ENCODE results near the gene SORCS2.
"Not testable (repeated sequence)": the region's sequence is repeated elsewhere in the genome, so short reads cannot be mapped to it uniquely, and the experiment has no call there.

Gene SORCS2

DNA sequence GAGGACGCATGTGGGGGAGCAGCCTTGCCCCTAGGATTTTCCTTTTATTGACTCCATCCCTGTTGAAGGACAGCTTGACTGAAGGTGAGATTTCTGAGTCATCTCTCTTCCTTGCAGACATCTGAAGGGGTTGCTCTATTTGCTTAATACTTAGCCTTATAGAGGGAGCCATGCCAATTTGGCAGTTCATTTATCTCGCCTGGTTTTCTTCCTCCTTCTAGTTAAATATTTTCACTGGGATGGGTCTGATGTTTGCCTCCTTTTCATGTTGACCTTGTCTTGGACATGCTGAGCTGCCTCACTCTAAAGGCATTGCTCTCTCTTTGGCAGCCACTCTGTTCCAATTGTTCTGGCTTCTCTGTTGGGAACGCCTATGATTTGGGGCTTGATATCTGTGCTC, 393.4 kb downstream of the SORCS2 start:
- no peak for DNase-seq (ENCODE audit: low read depth)

DNA sequence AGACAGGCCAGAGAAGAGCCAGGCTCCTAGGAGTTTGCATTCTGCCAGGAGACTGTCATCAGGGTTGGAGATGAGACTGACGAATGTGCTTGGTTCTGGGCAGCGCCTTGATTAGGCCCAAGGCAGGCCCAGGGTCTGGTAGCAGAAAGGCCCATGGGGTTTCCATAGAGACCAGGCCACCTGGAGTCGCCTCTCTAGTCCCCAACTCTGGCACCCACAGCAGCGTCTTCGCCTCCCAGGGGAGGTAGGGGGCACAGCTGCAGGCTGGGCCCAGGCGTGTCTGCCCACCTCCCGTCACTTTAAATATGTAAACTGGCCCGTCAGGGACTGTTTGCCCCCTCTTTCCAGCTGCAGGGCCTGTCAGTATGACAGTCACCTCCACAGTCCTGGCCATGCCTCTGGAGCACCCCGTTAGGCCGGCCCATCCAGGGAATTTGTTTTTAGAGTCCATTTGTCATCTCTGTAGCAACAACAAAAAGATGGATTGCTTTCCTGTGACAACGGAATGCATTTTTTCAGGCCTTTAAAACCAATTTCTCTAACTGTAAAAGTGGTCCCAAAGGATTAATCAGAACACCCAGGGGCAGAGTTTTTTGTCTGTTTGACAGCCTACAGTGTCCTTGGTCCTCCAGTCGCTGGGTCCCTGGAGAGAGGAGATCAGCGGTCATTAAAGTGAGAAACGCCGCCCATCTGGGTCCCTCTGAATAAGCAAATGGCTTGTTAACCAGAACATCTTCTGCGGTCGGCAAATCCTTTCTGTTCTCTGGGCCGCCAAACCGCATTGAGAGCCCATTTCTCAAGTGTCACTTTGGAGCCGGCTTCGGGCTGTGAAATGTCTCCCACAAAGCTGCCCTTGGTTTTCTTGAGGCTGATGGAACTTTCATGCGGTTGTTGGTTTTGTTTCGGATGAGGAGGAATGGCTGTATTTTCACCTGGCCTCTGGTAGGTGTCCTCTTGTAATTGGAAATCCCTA, 395.4 kb downstream of the SORCS2 start:
- DNase-seq (ENCODE audit: low read depth) = no peak

DNA sequence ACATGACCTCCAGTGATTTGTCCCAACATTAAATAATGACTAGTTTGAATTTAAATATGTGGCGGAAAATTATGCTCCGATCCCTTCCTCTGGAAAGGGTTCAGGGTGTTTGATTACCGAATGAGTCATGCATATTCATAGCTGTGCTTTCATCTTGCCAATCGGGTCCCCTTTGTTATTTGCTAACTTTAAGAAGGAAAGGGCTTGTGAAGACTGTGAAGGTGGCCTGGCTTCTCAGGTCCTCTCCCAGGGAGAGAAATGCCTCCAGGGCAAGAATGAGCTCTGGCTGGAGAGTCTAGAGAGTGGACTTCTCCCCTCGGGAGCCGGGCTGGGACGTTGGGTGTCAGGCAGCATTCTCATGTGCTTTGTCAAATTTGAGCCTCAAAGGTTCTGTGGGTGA, 397.9 kb downstream of the SORCS2 start:
- no peak for DNase-seq (ENCODE audit: low read depth)

DNA sequence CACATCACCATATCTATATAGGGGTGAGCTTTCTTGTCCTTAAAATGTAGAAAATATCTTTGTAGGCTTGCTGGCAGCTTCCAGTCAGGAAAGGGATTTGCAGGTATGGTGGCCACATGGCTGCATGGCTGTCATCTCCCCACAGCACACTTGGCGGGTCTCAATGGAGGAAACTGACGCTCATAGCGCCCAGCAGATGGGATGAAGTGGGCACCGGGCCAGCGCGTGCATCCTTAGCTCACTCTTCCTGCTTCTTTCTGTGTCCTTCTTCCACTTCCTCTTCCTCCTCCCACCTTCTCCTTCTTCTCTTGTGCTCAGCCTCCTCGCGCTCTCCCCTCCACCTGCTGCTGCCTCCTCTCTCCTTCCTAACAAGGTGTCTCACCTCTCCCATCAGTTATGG, 398.6 kb downstream of the SORCS2 start:
- no peak for DNase-seq (ENCODE audit: low read depth)

GRCh38 chr4:7591409-7592053, 399.2 kb downstream of the SORCS2 start:
- no peak for DNase-seq (ENCODE audit: low read depth)

GRCh38 chr4:7593646-7594412, 401.5 kb downstream of the SORCS2 start:
- DNase-seq (ENCODE audit: low read depth) = no peak

- DNase-seq (ENCODE audit: low read depth) = no peak
Observed at GRCh38 chr4:7595934-7596461, 403.7 kb downstream of the SORCS2 start.

DNA sequence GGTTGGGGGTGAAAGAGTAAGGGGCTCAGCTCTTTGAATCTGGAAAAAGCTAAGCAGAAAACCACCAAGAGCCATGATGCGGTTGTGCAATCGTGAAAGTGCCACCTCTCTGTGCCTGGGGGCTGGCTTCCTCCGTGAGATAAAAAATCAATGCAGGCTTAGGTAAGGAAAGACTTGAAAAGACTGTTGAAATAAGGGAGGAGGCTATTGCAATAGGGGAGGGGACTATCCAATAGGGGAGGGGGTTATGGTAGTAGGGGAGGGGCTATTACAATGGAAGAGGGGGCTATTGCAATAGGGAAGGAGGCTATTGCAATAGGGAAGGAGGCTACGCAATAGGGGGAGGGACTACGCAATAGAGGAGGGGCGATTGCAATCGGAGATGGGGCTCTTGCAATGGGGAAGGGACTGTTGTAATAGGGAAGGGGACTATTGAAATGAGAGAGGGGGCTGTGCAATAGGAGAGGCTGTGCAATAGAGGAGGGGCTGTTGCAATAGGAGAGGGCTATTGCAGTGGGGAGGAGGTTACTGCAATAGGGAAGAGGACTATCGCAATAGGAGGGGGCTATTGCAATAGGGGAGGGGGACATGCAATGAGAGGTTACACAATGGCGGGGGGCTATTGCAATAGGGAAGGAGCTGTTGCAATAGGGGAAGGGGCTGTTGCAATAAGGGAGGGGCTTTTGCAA, 404.7 kb downstream of the SORCS2 start:
- no peak for DNase-seq (ENCODE audit: low read depth)

GRCh38 chr4:7598939-7599790, 406.8 kb downstream of the SORCS2 start:
- no peak for DNase-seq (ENCODE audit: low read depth)

GRCh38 chr4:7600247-7600646, 407.9 kb downstream of the SORCS2 start:
- no peak for DNase-seq (ENCODE audit: low read depth)

GRCh38 chr4:7602166-7602565, 409.8 kb downstream of the SORCS2 start:
- not testable (repeated sequence) for DNase-seq (ENCODE audit: low read depth)

- no peak for DNase-seq (ENCODE audit: low read depth)
Observed at GRCh38 chr4:7607156-7607910, 415.0 kb downstream of the SORCS2 start.

DNA sequence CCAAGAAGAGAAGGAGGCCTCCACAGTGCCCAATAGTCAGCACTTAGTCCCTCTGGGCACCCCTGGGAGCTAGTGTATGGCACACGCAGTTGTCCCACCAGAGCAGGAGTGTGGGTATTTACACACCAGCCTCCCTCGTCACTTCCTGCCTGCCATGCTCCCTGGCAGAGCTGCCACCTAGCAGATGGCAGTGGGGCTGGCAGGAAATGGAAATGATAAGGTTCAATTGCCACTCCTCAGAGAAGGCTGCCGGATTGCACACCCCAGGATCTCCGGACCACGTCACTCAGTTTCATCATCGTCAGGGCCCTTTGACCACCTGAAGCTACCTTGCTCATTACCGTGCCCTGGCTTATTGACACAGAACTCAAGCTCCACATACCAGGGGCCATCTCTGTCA, 415.7 kb downstream of the SORCS2 start:
- no peak for DNase-seq (ENCODE audit: low read depth)

DNA sequence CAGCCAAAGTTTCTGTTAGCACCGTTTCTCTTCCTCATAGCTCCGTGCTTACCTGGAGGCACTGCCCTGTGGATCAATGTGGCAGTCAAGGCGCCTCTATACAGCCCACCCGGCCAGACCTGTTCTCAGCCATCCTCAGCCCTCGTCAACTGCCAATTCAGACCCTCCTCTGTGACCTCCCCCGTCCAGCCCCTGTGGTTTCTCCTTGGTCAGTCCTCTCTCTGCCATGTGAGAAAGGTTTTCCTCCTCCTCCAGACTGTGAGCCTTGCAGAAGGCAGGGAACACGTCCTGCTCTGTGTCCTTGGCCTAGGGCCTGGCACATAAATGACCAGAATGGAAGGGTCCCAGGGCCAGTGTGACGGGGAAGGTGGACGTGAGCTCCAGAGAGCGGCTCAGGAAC, 417.0 kb downstream of the SORCS2 start:
- no peak for DNase-seq (ENCODE audit: low read depth)

- no peak for DNase-seq (ENCODE audit: low read depth)
Observed at GRCh38 chr4:7610022-7610670, 417.8 kb downstream of the SORCS2 start.

DNA sequence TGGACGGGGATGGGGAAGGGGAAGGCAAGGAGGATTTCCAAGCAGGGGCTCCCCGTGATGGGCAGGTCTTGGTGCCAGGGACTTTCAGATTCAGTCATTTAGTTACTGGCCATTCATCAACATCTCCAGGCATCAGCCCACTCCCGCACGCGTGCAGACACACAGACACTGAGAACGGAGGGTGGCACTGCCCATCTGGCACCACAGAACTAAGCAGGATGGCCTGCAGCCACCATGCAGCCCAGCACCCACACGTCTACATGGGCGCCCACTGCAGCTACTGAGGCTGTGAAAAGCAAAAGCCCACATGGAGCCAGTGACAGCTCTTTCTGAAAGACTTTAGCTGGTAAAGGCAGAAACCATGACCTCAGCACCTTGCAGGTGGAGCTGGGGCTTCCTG, 418.5 kb downstream of the SORCS2 start:
- no peak for DNase-seq (ENCODE audit: low read depth)

DNA sequence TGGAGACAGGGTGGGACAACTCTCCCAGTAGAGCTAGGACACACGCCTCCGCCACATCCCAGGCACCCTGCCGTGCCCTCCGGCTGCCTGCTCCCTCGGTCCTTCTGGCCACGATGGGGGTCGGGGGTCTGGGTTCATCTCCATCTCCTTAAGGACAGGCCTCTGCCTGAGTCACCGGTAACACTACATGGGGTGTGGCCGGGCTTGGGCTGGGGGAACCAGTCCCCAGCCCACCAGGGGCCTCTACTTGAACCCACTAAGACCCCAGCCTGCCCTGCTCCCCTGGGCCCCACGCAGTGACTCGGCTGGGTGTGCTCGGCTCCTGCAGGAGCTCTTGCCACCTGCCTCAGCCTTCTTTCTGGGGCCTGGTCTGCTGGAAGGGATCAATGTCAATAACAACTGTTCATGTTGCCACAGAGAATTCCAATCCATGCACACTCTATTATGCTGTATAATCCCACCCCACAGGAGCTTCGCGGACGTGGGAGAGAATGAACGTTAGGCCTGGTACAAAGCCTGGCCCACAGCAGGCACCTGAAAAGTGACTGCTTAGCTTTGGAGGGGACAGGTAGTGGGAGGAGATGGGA, 420.1 kb downstream of the SORCS2 start:
- DNase-seq (ENCODE audit: low read depth) = no peak

GRCh38 chr4:7614350-7614949, 422.1 kb downstream of the SORCS2 start:
- no peak for DNase-seq (ENCODE audit: low read depth)

- no peak for DNase-seq (ENCODE audit: low read depth)
Observed at GRCh38 chr4:7616193-7616592, 423.9 kb downstream of the SORCS2 start.
